ENCODE measurements around the gene PCSK6. TPM values are rescaled to one million over a fixed set of nuclear protein-coding genes. Genes with fewer than 3 reads are reported as not detected.

PCSK6 gene
- polyA plus RNA-seq, 1 experiment: 0.29 TPM

- CTCF ChIA-PET: no interaction called here
- POLR2A ChIA-PET: no interaction called here
- H3K27me3 ChIP-seq (ENCODE audit: control insufficient read depth, insufficient read depth, low read length): no peaks in the 10 kb centered on the region
- H3K36me3 ChIP-seq (ENCODE audit: control insufficient read depth, insufficient read depth, low read length): no peaks in the 10 kb centered on the region
- TF ChIP-seq CTCF (IDR thresholded peaks at IDR 0.05; ENCODE audit: insufficient read depth, low read depth, low read length): no peak
- DNase-seq (ENCODE audit: low read depth): no peak
- H3K4me3 ChIP-seq (ENCODE audit: low read depth, low read length): no peak overlapping the region
These were observed 90.1 kb downstream of the PCSK6 start for GRCh38 chr15:101399431-101399830.

GRCh38 chr15:101398247-101398646, 91.3 kb downstream of the PCSK6 start:
- no peaks in the 10 kb centered on the region for H3K36me3 ChIP-seq (ENCODE audit: control insufficient read depth, insufficient read depth, low read length)
- ChIA-PET CTCF (no interaction called here), POLR2A (no interaction called here)
- no peak for TF ChIP-seq CTCF (IDR thresholded peaks at IDR 0.05; ENCODE audit: insufficient read depth, low read depth, low read length)
- no peaks in the 10 kb centered on the region; the same call in 1 of the 2 replicates for H3K27me3 ChIP-seq (ENCODE audit: control insufficient read depth, insufficient read depth, low read length)
- DNase-seq (ENCODE audit: low read depth): no peak
- no peak overlapping the region for H3K4me3 ChIP-seq (ENCODE audit: low read depth, low read length)

- peaks cover 1% of the 10 kb centered on the region; the same call in 1 of the 2 replicates for H3K27me3 ChIP-seq (ENCODE audit: control insufficient read depth, insufficient read depth, low read length)
- H3K4me3 ChIP-seq (ENCODE audit: low read depth, low read length): no peak overlapping the region
- DNase-seq (ENCODE audit: low read depth): no peak
- ChIA-PET CTCF (no interaction called here), POLR2A (interaction anchor here (0.7 kb wide), 1 partner anchor 317 kb away, joined by 3 read pairs; no protein-coding TSS in a partner anchor)
- TF ChIP-seq CTCF (IDR thresholded peaks at IDR 0.05; ENCODE audit: insufficient read depth, low read depth, low read length): no peak
- H3K36me3 ChIP-seq (ENCODE audit: control insufficient read depth, insufficient read depth, low read length): no peaks in the 10 kb centered on the region
These were observed 91.9 kb downstream of the PCSK6 start for GRCh38 chr15:101397521-101398003.

- no peak for TF ChIP-seq CTCF (IDR thresholded peaks at IDR 0.05; ENCODE audit: insufficient read depth, low read depth, low read length)
- CTCF ChIA-PET: interaction anchor here (0.5 kb wide), 1 partner anchor 97 kb away, joined by 3 read pairs; no protein-coding TSS in a partner anchor
- Histone ChIP-seq H3K4me3 (ENCODE audit: low read depth, low read length) (no peak overlapping the region), H3K36me3 (ENCODE audit: control insufficient read depth, insufficient read depth, low read length) (no peaks in the 10 kb centered on the region), H3K27me3 (ENCODE audit: control insufficient read depth, insufficient read depth, low read length) (peaks cover 1% of the 10 kb centered on the region; the same call in 1 of the 2 replicates)
- DNase-seq (ENCODE audit: low read depth): no peak
- POLR2A ChIA-PET: interaction anchor here (0.7 kb wide), 1 partner anchor 316 kb away, joined by 3 read pairs; no protein-coding TSS in a partner anchor
These were observed 92.8 kb downstream of the PCSK6 start for GRCh38 chr15:101396484-101397261.

- ChIA-PET POLR2A (no interaction called here), CTCF (no interaction called here)
- Histone ChIP-seq H3K4me3 (ENCODE audit: low read depth, low read length) (no peak overlapping the region), H3K27me3 (ENCODE audit: control insufficient read depth, insufficient read depth, low read length) (peaks cover 1% of the 10 kb centered on the region; the same call in 1 of the 2 replicates), H3K36me3 (ENCODE audit: control insufficient read depth, insufficient read depth, low read length) (no peaks in the 10 kb centered on the region)
- TF ChIP-seq CTCF (IDR thresholded peaks at IDR 0.05; ENCODE audit: insufficient read depth, low read depth, low read length): no peak
- DNase-seq (ENCODE audit: low read depth): no peak
These were observed 94.9 kb downstream of the PCSK6 start for GRCh38 chr15:101394654-101395053.

All from BJ (cell line).